Esophagus squamous epithelium (tissue), 5 donors: Measurements from ENCODE around the gene BNC2. TPM values are rescaled to one million over a fixed set of nuclear protein-coding genes. Genes with fewer than 3 reads are reported as not detected.

Experiments used
- DNase-seq: peaks from one replicate; lab custom pipeline; 2025; lab: John Stamatoyannopoulos, UW
- H3K27ac ChIP-seq, 4 donors: fragments of 200-600 bp; sonication (generic); one replicate each; pipeline ENCODE4 v1.5.1; 2016 to 2019; ENCODE audit warnings: mild to moderate bottlenecking in 1 of 4
- H3K27me3 ChIP-seq, 4 donors: fragments of 200-600 bp; sonication (generic); 1 replicate in 3 of 4; 2 replicates in 1 of 4; pipeline versions ENCODE4 v1.5.1 to v1.6.0; 2017 to 2021; ENCODE audit warnings: antibody characterized with exemption in 1 of 4
- H3K36me3 ChIP-seq, 3 donors: fragments of 200-600 bp; sonication (generic); one replicate each; pipeline ENCODE4 v1.5.1; 2016 to 2019
- H3K4me1 ChIP-seq, 3 donors: fragments of 200-600 bp; sonication (generic); one replicate each; pipeline ENCODE4 v1.5.1; 2017 to 2019
- H3K4me3 ChIP-seq, 4 donors: fragments of 200-600 bp; sonication (generic); 1 replicate in 3 of 4; 2 replicates in 1 of 4; pipeline ENCODE4 v1.5.1; 2016 to 2019; ENCODE audit warnings: mild to moderate bottlenecking in 2 of 4, moderate library complexity in 1 of 4
- H3K9me3 ChIP-seq, 3 donors: fragments of 200-600 bp; sonication (generic); one replicate each; pipeline ENCODE4 v1.5.1; 2016 to 2019
- CTCF ChIP-seq, 6 experiments: fragments of 450-650 bp in 4 of 6; fragments of 200-600 bp in 2 of 6; sonication (generic) in 2 of 6; IDR thresholded peaks; one replicate each; pipeline ENCODE4 v1.5.1; 2016 to 2019; ENCODE audit warnings: antibody characterized with exemption in 6 of 6, mild to moderate bottlenecking in 4 of 6, moderate library complexity in 4 of 6
- POLR2A ChIP-seq, 4 donors: fragments of 450-650 bp; IDR thresholded peaks; one replicate each; pipeline ENCODE4 v1.6.1; 2017; ENCODE audit warnings: antibody characterized with exemption in 4 of 4, mild to moderate bottlenecking in 4 of 4, moderate library complexity in 3 of 4
- WGBS, 2 donors: methylation state at CpG; one replicate each; pipeline ENCODE4 v1.1.5; 2018; 5-methylcytosine and 5-hydroxymethylcytosine counted together
- intact Hi-C: fragments of 100-400 bp; cut with DNase I; formaldehyde crosslinking; loops from one replicate; pipeline ENCODE4 v1.15.0; 2022
- total RNA-seq, 4 donors: library from RNA; depleted of rRNA; stranded (reverse); fragments of >200 nt; gene quantifications; one replicate each; pipeline ENCODE4 v1.1.0, GENCODE V29; 2016
- donor health status: DM: yes; HTN: yes; CAD: no.

The BNC2 gene
- total RNA-seq, 4 donors from 2014 or later = 3.6 to 41.8 (median 8.5) TPM

- TF ChIP-seq CTCF (IDR thresholded peaks at IDR 0.05) = no peak
- no peak for TF ChIP-seq POLR2A (IDR thresholded peaks at IDR 0.05)
- Histone ChIP-seq H3K36me3 (no peaks in the 10 kb centered on the region), H3K4me1 (peaks cover 0 to 5% (median 0%) of the 10 kb centered on the region in 3 donors), H3K27me3 (no peaks in the 10 kb centered on the region), H3K27ac (no peak overlapping the region), H3K4me3 (no peak overlapping the region), H3K9me3 (no peaks in the 10 kb centered on the region)
- DNase-seq = no peak
- intact Hi-C loops = no loop called here
- 55 to 64% methylated on average over 3 of the region's 3 CpGs for WGBS, 2 donors
Observed at GRCh38 chr9:16610538-16610937, 259.9 kb downstream of the BNC2 start.

GRCh38 chr9:16608906-16609305, 261.6 kb downstream of the BNC2 start:
- intact Hi-C loops = no loop called here
- WGBS, 2 donors = 86 to 93% methylated on average over 2 of the region's 2 CpGs
- no peaks in the 10 kb centered on the region for H3K27me3 ChIP-seq
- H3K36me3 ChIP-seq = no peaks in the 10 kb centered on the region
- no peak overlapping the region for H3K4me3 ChIP-seq
- no peak for DNase-seq
- no peak overlapping the region for H3K27ac ChIP-seq
- TF ChIP-seq POLR2A (IDR thresholded peaks at IDR 0.05) (no peak), CTCF (IDR thresholded peaks at IDR 0.05) (no peak)
- H3K9me3 ChIP-seq = no peaks in the 10 kb centered on the region
- H3K4me1 ChIP-seq = peaks cover 0 to 5% (median 0%) of the 10 kb centered on the region in 3 donors

- Histone ChIP-seq H3K4me3 (no peak overlapping the region), H3K9me3 (no peaks in the 10 kb centered on the region), H3K27ac (no peak overlapping the region), H3K36me3 (no peaks in the 10 kb centered on the region), H3K27me3 (no peaks in the 10 kb centered on the region), H3K4me1 (peaks cover 0 to 5% (median 0%) of the 10 kb centered on the region in 3 donors)
- DNase-seq = no peak
- no peak for TF ChIP-seq CTCF (IDR thresholded peaks at IDR 0.05)
- TF ChIP-seq POLR2A (IDR thresholded peaks at IDR 0.05) = no peak
- 74 to 80% methylated on average over 2 of the region's 2 CpGs for WGBS, 2 donors
- intact Hi-C loops = no loop called here
Observed at GRCh38 chr9:16602494-16602893, 268.0 kb downstream of the BNC2 start.

GRCh38 chr9:16601991-16602390, 268.5 kb downstream of the BNC2 start:
- Histone ChIP-seq H3K9me3 (no peaks in the 10 kb centered on the region), H3K36me3 (no peaks in the 10 kb centered on the region), H3K4me1 (peaks cover 0 to 5% (median 0%) of the 10 kb centered on the region in 3 donors), H3K27ac (no peak overlapping the region), H3K27me3 (no peaks in the 10 kb centered on the region), H3K4me3 (no peak overlapping the region)
- TF ChIP-seq POLR2A (IDR thresholded peaks at IDR 0.05) (no peak), CTCF (IDR thresholded peaks at IDR 0.05) (no peak)
- no peak for DNase-seq
- intact Hi-C loops = no loop called here

- no peak for DNase-seq
- WGBS, 2 donors = 30 to 40% methylated on average over 3 of the region's 3 CpGs
- Histone ChIP-seq H3K9me3 (no peaks in the 10 kb centered on the region), H3K4me1 (peaks cover 0 to 10% (median 0%) of the 10 kb centered on the region in 3 donors), H3K27ac (no peak overlapping the region), H3K27me3 (no peaks in the 10 kb centered on the region), H3K4me3 (no peak overlapping the region), H3K36me3 (no peaks in the 10 kb centered on the region)
- intact Hi-C loops = no loop called here
- TF ChIP-seq CTCF (IDR thresholded peaks at IDR 0.05) = no peak
- no peak for TF ChIP-seq POLR2A (IDR thresholded peaks at IDR 0.05)
Observed at GRCh38 chr9:16598316-16598715, 272.2 kb downstream of the BNC2 start.
